ENCODE data around the gene MBP.
A peak's percentile ranks its signal among the peaks of the same experiment; 100 is the strongest.

Gene MBP

GRCh38 chr18:77133051-77133834, 660 bp upstream of the MBP start:
- no peak for DNase-seq

- DNase-seq, result peak; percentile 29
Observed at GRCh38 chr18:77131652-77132368, 773 bp downstream of the MBP start.

GRCh38 chr18:77131100-77131651, 1.4 kb downstream of the MBP start:
- peak; percentile 35 for DNase-seq

- peak; percentile 42 for DNase-seq
Observed at GRCh38 chr18:77130229-77131099, 2.1 kb downstream of the MBP start.

GRCh38 chr18:77129150-77129551, 3.4 kb downstream of the MBP start:
- no peak for DNase-seq

- peak; percentile 54 for DNase-seq
Observed at GRCh38 chr18:77127769-77128671, 4.6 kb downstream of the MBP start.

GRCh38 chr18:77124452-77124922, 8.1 kb downstream of the MBP start:
- peak; percentile 61 for DNase-seq

- DNase-seq, result no peak
Observed at GRCh38 chr18:77123320-77124231, 9.0 kb downstream of the MBP start.

- no peak for DNase-seq
Observed at GRCh38 chr18:77121523-77121922, 11.1 kb downstream of the MBP start.

GRCh38 chr18:77119851-77120491, 12.6 kb downstream of the MBP start:
- no peak for DNase-seq

- no peak for DNase-seq
Observed at GRCh38 chr18:77119101-77119850, 13.3 kb downstream of the MBP start.

GRCh38 chr18:77118256-77119090, 14.1 kb downstream of the MBP start:
- DNase-seq, result no peak

- DNase-seq, result no peak
Observed at GRCh38 chr18:77116201-77117080, 16.1 kb downstream of the MBP start.

GRCh38 chr18:77115192-77115953, 17.2 kb downstream of the MBP start:
- DNase-seq, result no peak

- peak; percentile 47 for DNase-seq
Observed at GRCh38 chr18:77114415-77115191, 18.0 kb downstream of the MBP start.

GRCh38 chr18:77114152-77114414, 18.5 kb downstream of the MBP start:
- DNase-seq, result no peak

Data from activated gamma-delta T cell treated with Interleukin-2 at 50 U/mL for 16 hours (primary cell).